HuH-7.5 (cell line): ENCODE results near the gene TMEM258.
A peak's percentile ranks its signal among the peaks of the same experiment; 100 is the strongest.

Source experiments
- DNase-seq: peaks from one replicate; pipeline ENCODE4 v3.0.0; 2011; ENCODE audit warnings: low spot score

TMEM258 gene

DNA sequence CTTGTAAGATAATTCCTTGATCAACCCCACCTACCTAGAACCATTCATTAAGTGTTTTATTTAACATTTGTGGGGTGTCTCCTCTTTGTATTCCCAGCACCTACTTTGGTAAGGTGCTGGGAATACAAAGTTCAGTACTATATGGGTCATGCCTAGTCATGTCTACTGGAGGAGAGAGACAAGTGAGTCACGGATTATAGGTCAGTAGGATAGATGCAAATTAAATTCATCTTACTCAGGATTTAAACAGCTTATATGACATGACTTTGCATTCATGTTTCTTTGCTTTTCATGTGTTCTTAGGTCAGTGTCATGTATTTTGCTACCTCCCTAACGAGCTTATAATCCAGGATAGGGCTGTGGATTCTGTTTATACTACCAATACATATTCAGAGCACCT lies 27.8 kb upstream of the TMEM258 start:
- DNase-seq: no peak

DNA sequence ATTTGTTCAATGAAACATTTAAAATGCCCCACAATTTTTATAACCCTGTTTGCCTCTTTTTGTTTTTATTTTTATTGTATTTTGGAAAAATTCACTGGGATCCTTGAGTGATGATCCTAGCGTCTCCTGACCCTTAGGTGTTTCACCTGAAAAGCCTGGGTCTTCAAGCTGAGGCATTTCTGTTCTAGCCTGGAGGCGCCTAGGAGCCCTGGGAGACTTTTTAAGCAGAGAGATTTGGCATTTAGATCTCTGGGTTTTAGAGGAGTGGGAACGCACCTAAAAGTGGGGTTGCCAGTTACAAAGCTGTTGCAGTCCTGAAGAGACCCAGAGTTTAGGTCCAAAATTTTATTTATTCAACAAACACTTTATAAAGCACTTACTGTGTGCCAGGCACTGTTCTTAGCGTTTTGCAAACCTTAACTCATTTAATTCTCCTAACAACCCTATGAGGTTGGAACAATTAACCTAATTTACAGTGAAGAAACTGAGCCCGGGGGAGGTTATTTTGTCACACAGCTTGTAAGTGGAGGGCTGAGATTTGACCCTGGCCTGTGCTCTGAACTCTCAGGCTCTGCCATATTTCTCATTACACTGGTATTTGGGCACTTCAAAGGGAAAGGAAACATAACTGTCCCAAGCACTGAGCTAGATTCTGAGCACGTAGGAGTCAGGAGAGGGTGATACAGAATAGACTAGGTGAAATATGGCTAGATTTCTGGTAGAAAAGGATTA lies 25.2 kb upstream of the TMEM258 start:
- DNase-seq: no peak

GRCh38 chr11:61816736-61817455 lies 24.5 kb upstream of the TMEM258 start, which contains the start of gene FADS1:
Gene FADS1, minus strand, starts transcription at chr11:61817003. Its CDS starts 74 bp downstream, at chr11:61816929.
- peak; percentile 99 for DNase-seq

DNA sequence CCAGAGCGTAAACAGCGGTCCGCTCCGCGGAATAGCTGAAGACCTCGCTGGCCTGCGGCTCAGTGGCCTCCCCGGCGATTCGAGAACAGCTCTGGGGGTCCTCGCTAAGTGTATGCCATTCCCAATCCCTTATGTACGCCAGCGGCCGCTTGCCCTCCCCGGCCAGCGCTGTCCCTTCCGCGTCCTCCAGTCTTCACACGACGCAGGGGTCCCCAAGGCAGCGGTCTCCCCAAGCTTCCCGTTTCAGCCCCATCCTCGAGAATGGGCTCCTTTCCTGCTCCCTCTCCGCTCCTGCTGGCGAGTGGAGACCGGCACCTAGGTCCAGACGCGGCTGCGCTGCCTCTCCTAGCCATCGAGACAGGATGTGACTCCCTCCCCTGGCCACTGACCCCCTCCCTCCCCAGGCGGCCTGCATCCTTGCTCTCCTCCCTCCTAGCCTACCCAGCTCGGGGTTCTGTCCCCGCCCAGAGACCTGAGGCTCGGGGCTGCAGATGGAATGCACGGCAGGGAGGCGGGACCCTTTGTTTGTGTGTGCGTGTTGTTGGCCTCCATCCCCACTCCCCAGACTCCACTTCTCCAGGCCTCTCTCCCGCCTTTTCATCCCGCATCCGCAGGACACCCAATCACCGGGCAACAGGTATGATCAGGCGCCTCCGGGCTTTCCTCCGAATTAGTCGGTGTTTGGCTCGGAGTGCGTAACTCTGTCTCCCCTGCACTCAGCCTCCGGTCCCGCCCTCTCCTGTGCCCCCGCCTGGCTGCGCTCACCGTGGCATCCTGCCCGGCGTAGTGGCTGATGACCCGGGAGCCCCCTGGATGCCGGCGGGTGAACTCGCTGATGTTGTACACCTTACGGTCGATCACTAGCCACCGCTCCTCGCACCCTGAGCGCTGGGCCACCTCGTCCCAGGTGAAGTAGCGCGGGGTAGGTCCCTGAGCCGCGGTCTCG lies 23.7 kb upstream of the TMEM258 start:
- peak; percentile 89 for DNase-seq

- peak; percentile 98 for DNase-seq
Observed at GRCh38 chr11:61814958-61815789, 22.8 kb upstream of the TMEM258 start.

DNA sequence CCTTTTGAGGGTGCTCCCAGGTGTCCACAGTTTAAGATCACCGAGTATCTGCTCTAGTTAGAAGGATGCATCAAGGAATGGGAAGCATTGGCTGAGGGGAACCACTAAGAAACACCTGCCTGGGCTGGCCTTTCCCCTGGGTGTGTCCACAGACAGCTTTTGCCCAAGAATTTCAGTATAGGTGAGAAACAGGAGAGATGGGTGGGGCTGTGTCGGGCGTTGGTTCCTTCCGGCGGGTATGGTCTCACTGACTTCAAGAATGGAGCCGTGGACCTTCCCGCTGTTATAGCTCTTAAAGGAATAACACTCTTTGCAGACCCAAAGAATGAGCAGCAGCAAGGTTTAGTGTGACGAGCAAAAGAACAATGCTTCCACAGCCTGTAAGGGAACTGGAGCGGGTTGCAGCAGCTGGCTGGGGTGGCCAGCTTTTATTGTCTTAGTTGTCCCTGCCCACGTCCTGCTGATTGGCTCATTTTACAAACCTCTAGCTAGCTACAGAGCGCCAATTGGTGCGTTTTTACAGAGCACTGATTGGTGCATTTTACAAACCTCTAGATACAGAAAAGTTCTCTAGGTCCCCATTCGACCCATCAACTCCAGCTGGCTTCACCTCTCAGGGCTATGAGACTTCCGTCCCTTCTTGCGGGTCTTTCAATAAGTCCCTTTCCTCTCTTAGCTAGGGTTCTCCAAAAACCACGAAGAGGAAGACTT lies 22.0 kb upstream of the TMEM258 start:
- DNase-seq: no peak

DNA sequence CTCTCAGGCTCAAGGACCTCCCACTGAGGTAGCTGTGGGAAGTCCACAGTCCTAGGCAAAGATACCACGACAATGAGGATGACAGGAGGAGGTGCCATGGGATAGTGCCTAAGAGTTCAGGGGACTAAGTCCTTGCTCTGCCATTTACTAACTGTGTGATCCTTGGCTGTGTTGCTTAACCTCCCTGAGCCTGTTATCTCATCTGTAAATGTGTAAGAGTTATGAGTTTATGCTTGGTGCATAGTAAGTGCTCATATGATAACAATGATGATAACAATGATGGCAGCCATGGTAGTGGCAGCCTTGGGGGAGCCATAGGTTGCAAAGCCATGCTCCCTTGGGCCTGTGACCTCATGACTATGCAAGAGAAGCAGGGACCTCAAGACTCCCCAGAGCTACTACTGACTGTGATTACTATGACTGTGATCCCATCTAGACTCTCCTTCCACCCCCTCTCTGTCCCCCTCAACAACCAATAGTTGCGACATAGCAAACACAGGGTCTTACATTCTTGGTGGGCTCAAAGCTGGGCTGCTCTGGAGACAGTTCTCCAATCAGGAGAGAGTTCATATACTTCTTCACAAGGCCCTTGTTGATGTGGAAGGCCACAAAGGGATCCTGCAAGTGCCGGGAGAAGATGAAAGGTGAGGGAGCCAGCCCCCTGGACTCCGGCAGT lies 20.5 kb upstream of the TMEM258 start:
- no peak for DNase-seq

- DNase-seq: no peak
Observed at GRCh38 chr11:61811831-61812230, 19.4 kb upstream of the TMEM258 start.

- DNase-seq: no peak
Observed at GRCh38 chr11:61810671-61811175, 18.3 kb upstream of the TMEM258 start.

- DNase-seq: no peak
Observed at GRCh38 chr11:61806785-61807184, 14.4 kb upstream of the TMEM258 start.

GRCh38 chr11:61805146-61805545 lies 12.7 kb upstream of the TMEM258 start:
- no peak for DNase-seq

DNA sequence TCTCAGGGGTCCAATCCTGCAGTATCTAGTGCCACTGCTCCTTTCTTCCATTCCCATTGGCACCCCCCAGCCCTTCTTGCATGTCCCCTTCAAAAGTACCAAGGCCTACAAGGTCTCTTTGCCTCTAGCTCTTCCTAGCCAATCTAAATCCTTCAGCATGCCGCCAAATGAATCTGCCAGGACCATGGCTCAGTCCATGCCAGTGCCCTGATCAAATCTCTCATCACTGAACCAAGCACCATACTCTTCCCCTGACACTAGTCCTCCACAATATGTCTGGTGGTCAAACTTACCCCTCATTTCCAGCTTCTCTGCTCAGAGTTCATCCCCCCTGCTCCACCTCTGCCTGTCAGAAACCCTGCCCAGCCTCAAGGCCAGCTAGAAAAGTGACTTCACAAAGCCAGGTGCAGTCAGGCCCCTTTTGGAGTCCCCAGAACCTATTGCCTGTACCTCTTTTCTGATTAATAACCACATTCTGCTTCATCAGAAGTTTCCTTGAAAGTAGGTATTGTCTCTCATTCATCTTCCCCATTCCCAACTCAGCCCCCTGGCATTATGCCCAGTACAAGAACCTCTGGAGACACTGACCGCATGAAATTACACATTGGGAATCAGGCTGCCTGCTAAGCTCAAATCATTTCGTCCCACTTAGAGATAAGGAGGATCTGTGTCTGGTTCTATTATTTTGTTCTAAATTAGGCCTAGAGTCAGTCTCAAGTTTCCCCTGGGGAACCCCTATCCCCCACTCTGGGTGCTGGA lies 11.7 kb upstream of the TMEM258 start:
- DNase-seq: no peak

DNA sequence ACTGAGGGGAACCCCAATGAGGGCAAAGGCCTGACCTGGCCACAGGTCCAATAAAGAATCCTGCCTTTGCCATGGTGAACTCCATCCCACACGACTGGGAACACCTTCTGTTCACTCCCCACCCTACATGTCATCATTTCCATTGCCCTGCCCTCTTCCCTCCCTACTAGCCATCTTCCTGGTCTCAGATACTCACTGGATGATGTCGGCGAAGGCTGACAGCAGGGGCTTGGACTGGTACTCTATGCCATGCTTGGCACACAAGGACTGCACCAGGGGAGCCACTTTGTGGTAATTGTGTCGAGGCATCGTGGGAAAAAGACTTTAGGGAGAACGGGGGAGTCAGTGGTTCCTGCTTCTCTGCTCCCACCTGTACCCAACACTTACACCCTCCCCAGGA lies 10.2 kb upstream of the TMEM258 start:
- DNase-seq: no peak

DNA sequence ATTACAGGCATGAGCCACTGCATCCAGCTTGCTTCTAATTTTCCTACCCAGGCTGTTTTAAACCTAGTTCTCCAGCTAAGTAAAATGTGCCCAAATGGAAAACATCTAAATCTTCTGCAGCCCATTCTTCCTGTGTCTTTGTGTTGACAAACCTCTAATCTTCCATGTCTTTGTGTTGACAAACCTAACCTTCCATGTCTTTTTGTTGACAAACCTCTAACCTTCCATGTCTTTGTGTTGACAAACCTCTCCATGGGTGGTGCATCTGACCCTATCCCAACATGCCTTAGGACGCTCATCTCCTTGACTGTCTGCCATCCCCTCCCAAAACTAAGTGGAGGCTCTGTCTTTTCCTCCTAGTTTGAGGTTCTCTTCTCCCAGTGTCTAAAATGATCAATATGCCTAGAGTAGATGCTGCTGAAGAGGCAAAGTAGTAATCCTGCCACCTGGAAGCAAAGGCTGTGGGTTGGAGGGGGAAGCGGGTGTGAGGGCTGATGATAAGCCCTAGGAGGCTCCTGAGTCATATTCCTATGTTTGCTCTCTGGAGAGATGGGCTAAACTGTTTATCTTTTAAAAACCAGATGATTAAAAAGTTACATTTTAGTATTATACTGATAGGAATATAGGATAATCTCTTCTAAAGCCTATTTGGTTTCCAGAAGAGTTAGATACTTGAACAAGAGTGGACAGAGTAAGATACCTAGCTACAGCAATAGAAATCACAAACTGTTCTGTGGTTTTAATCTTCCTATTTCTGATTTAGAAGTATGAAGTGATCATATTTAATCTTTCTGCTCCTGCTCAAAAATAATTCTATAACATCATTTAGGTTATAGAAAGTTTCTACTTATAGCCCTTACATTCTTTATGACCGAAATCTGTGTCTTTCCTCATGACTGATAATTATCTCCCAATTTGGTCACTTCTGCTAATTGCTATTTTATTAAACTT lies 8.2 kb upstream of the TMEM258 start:
- DNase-seq: no peak

- no peak for DNase-seq
Observed at GRCh38 chr11:61799665-61800284, 7.4 kb upstream of the TMEM258 start.

DNA sequence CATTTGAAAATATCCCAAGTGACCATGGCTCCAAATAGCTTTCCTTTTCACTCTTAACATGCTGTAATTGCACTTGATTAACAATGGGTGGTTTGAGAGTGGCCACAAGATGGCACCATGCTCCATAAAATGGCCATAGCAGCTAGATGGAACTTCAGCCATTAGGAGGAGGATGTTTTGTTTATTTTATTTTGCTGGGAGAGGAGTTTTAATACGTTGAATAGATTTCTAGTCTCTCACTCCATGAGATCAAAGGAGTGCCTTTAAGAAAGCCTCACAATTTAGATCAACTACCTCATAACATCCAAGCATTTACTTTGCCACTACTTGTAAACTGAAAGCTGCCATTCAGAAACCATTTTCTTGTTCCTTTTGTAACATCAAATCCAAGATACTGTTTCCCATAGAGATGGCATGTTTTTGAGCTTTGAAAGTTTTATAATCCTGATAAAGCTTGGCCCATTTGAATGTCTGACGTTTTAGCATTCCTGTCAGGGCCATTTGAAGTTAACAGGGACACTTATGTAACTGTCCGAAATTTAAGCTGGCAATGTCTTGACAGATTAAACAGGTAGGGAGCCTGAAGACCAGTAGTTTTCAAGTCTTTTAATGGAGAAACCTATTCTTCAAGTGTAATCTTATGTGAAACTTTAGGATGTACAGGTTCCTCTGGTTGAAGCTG lies 5.0 kb upstream of the TMEM258 start:
- peak; percentile 82 for DNase-seq

- no peak for DNase-seq
Observed at GRCh38 chr11:61795876-61796526, 3.6 kb upstream of the TMEM258 start.
